Measurements from ENCODE around the gene RHBDL2. TPM values are rescaled to one million over a fixed set of nuclear protein-coding genes. Genes with fewer than 3 reads are reported as not detected.
A peak's percentile ranks its signal among the peaks of the same experiment; 100 is the strongest.

RHBDL2 gene
- total and polyA plus RNA-seq, 9 of the 15 experiments (the other 6 are each of a cell fraction or from before 2014, with no cell fraction given) = not detected

DNA sequence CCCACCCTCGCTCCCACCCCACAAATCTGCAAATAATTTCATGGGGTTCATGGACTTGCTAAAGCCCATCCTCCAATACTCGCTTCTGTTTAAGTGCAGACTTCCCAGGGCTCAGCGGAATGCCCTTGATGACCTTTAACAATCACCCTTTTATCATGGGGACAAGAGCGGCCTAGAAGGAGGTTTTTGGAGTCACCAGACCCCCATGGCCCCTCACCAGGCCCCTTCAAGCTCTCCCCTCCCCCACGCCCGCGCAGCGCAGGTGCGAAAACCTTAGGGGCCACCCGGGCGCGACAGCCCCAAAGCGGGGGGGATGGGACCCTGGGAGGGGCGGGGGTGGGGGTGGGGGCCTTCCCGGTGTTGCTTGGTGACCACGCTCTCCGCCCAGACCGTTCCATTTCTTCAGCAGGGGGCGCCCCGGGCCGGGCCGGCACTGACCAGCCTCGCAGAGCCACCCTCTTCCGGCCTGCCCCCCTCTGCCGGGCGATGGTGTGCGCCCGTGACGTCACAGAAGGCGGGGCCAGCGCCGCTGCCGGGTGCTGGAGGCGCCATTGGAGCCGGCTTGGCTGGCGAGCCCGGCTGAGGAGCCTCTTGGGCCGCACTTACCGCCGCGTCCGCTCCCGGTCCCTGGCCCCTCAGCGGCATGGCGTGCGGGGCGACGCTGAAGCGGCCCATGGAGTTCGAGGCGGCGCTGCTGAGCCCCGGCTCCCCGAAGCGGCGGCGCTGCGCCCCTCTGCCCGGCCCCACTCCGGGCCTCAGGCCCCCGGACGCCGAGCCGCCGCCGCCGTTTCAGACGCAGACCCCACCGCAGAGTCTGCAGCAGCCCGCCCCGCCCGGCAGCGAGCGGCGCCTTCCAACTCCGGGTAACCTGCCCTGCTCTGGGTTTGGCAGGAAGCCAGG is 49.4 kb upstream of the RHBDL2 start, which contains the start of gene AKIRIN1 (continued):
- no peak for TF ChIP-seq PTRF (tag; IDR thresholded peaks at IDR 0.05)
- TF ChIP-seq ZNF444 (CRISPR knock-in tag; IDR thresholded peaks at IDR 0.05) = peak; percentile 74; the same call in 1 of the 2 replicates
- TF ChIP-seq, protein P1, sequence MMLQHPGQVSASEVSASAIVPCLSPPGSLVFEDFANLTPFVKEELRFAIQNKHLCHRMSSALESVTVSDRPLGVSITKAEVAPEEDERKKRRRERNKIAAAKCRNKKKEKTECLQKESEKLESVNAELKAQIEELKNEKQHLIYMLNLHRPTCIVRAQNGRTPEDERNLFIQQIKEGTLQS (IDR thresholded peaks at IDR 0.05) = peak; percentile 75; the same call in 1 of the 2 replicates
- TF ChIP-seq, protein P1 (CRISPR knock-in tag; conservative IDR thresholded peaks at IDR 0.05) = no peak; the same call in 1 of the 2 replicates
- TF ChIP-seq HLTF (IDR thresholded peaks at IDR 0.05) = no peak
- no peak for TF ChIP-seq MECOM (CRISPR knock-in tag; IDR thresholded peaks at IDR 0.05)
- TF ChIP-seq, protein P2, sequence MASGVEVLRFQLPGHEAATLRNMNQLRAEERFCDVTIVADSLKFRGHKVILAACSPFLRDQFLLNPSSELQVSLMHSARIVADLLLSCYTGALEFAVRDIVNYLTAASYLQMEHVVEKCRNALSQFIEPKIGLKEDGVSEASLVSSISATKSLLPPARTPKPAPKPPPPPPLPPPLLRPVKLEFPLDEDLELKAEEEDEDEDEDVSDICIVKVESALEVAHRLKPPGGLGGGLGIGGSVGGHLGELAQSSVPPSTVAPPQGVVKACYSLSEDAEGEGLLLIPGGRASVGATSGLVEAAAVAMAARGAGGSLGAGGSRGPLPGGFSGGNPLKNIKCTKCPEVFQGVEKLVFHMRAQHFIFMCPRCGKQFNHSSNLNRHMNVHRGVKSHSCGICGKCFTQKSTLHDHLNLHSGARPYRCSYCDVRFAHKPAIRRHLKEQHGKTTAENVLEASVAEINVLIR (CRISPR knock-in tag; IDR thresholded peaks at IDR 0.05) = peak; percentile 96
- peak; percentile 49 for TF ChIP-seq PRPF4 (IDR thresholded peaks at IDR 0.05; ENCODE audit: insufficient read depth, low read depth, low read length, poor library complexity, severe bottlenecking)
- TF ChIP-seq CBX3 (IDR thresholded peaks at IDR 0.05; ENCODE audit: borderline replicate concordance in 1 of 2, low read length in 2 of 2) = 0 out of 3 replicates have a peak, but pooled peaks of 1 of the 2 experiments have one; percentile 47
- TF ChIP-seq, protein P3, sequence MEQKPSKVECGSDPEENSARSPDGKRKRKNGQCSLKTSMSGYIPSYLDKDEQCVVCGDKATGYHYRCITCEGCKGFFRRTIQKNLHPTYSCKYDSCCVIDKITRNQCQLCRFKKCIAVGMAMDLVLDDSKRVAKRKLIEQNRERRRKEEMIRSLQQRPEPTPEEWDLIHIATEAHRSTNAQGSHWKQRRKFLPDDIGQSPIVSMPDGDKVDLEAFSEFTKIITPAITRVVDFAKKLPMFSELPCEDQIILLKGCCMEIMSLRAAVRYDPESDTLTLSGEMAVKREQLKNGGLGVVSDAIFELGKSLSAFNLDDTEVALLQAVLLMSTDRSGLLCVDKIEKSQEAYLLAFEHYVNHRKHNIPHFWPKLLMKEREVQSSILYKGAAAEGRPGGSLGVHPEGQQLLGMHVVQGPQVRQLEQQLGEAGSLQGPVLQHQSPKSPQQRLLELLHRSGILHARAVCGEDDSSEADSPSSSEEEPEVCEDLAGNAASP (IDR thresholded peaks at IDR 0.05) = no peak
- no peak for TF ChIP-seq NR2C2 (CRISPR knock-in tag; IDR thresholded peaks at IDR 0.05)
- TF ChIP-seq NR2C2 (tag; IDR thresholded peaks at IDR 0.05) = peak; percentile 88
- peak; percentile 94 for TF ChIP-seq HMGN3 (IDR thresholded peaks at IDR 0.05; ENCODE audit: borderline replicate concordance, extremely low read depth, insufficient read length, low read depth, low read length)
- TF ChIP-seq ZSCAN29 (IDR thresholded peaks at IDR 0.05) = peak; percentile 27; the same call in 1 of the 2 replicates
- no peak for TF ChIP-seq PTTG1 (tag; IDR thresholded peaks at IDR 0.05; ENCODE audit: low read depth)
- no peak for TF ChIP-seq ZNF79 (CRISPR knock-in tag; IDR thresholded peaks at IDR 0.05; ENCODE audit: low read depth)
- no peak for TF ChIP-seq LCOR (CRISPR knock-in tag; IDR thresholded peaks at IDR 0.05)
- no peak for TF ChIP-seq STAG1 (CRISPR knock-in tag; IDR thresholded peaks at IDR 0.05; ENCODE audit: borderline replicate concordance)
- TF ChIP-seq ZNF311 (CRISPR knock-in tag; IDR thresholded peaks at IDR 0.05) = no peak
- TF ChIP-seq ZFX (CRISPR knock-in tag; IDR thresholded peaks at IDR 0.05) = peak; percentile 89
- peak; percentile 63; the same call in 1 of the 2 replicates for TF ChIP-seq RFX5 (IDR thresholded peaks at IDR 0.05; ENCODE audit: low read depth, low read length)
- TF ChIP-seq ZNF57 (CRISPR knock-in tag; IDR thresholded peaks at IDR 0.05) = no peak
- TF ChIP-seq TAF1 (IDR thresholded peaks at IDR 0.05; ENCODE audit: control insufficient read depth, extremely low read depth, insufficient read depth, low read length, severe bottlenecking) = peak; percentile 93
- peak; percentile 80 for TF ChIP-seq CXXC5 (CRISPR knock-in tag; IDR thresholded peaks at IDR 0.05)
- TF ChIP-seq ZNF764 (CRISPR knock-in tag; IDR thresholded peaks at IDR 0.05; ENCODE audit: low read depth) = no peak
- no peak for TF ChIP-seq ZNF696 (CRISPR knock-in tag; conservative IDR thresholded peaks at IDR 0.05)
- TF ChIP-seq POLR2A (conservative IDR thresholded peaks at IDR 0.05) = peak; percentile 94

Measured in K562 (cell line).